ENCODE results near the gene SPNS1.

SPNS1 gene

GRCh38 chr16:29014561-29015069, 40.0 kb downstream of the SPNS1 start:
- Histone ChIP-seq H3K36me3 (ENCODE audit: control insufficient read depth in 1 of 2, insufficient read depth in 2 of 2, low read length in 2 of 2) (no peaks in the 10 kb centered on the region), H3K4me1 (ENCODE audit: control insufficient read depth in 1 of 2, insufficient read depth in 2 of 2, low read length in 2 of 2) (no peaks in the 10 kb centered on the region), H3K4me3 (ENCODE audit: low read depth in 1 of 2, low read length in 2 of 2) (no peak overlapping the region), H3K9me3 (ENCODE audit: control insufficient read depth in 1 of 2, low read length in 2 of 2) (no peaks in the 10 kb centered on the region), H3K27ac (ENCODE audit: low read length) (no peak overlapping the region), H3K27me3 (ENCODE audit: low read depth, low read length) (no peaks in the 10 kb centered on the region)

- Histone ChIP-seq H3K9me3 (ENCODE audit: control insufficient read depth in 1 of 2, low read length in 2 of 2) (no peaks in the 10 kb centered on the region), H3K36me3 (ENCODE audit: control insufficient read depth in 1 of 2, insufficient read depth in 2 of 2, low read length in 2 of 2) (no peaks in the 10 kb centered on the region), H3K27me3 (ENCODE audit: low read depth, low read length) (no peaks in the 10 kb centered on the region), H3K4me3 (ENCODE audit: low read depth in 1 of 2, low read length in 2 of 2) (no peak overlapping the region), H3K27ac (ENCODE audit: low read length) (no peak overlapping the region), H3K4me1 (ENCODE audit: control insufficient read depth in 1 of 2, insufficient read depth in 2 of 2, low read length in 2 of 2) (no peaks in the 10 kb centered on the region)
Observed at GRCh38 chr16:29022196-29022595, 47.6 kb downstream of the SPNS1 start.

- no peak overlapping the region for H3K4me3 ChIP-seq (ENCODE audit: low read depth in 1 of 2, low read length in 2 of 2)
- H3K9me3 ChIP-seq (ENCODE audit: control insufficient read depth in 1 of 2, low read length in 2 of 2), result no peaks in the 10 kb centered on the region
- no peaks in the 10 kb centered on the region for H3K36me3 ChIP-seq (ENCODE audit: control insufficient read depth in 1 of 2, insufficient read depth in 2 of 2, low read length in 2 of 2)
- H3K4me1 ChIP-seq (ENCODE audit: control insufficient read depth in 1 of 2, insufficient read depth in 2 of 2, low read length in 2 of 2), result no peaks in the 10 kb centered on the region
- no peak overlapping the region for H3K27ac ChIP-seq (ENCODE audit: low read length)
- no peaks in the 10 kb centered on the region for H3K27me3 ChIP-seq (ENCODE audit: low read depth, low read length)
Observed at GRCh38 chr16:29023279-29024277, 49.0 kb downstream of the SPNS1 start.

GRCh38 chr16:29024278-29024677, 49.7 kb downstream of the SPNS1 start:
- Histone ChIP-seq H3K27ac (ENCODE audit: low read length) (no peak overlapping the region), H3K4me3 (ENCODE audit: low read depth in 1 of 2, low read length in 2 of 2) (no peak overlapping the region), H3K4me1 (ENCODE audit: control insufficient read depth in 1 of 2, insufficient read depth in 2 of 2, low read length in 2 of 2) (no peaks in the 10 kb centered on the region), H3K27me3 (ENCODE audit: low read depth, low read length) (no peaks in the 10 kb centered on the region), H3K36me3 (ENCODE audit: control insufficient read depth in 1 of 2, insufficient read depth in 2 of 2, low read length in 2 of 2) (no peaks in the 10 kb centered on the region), H3K9me3 (ENCODE audit: control insufficient read depth in 1 of 2, low read length in 2 of 2) (no peaks in the 10 kb centered on the region)

- H3K4me1 ChIP-seq (ENCODE audit: control insufficient read depth in 1 of 2, insufficient read depth in 2 of 2, low read length in 2 of 2), result no peaks in the 10 kb centered on the region
- no peaks in the 10 kb centered on the region for H3K27me3 ChIP-seq (ENCODE audit: low read depth, low read length)
Observed at GRCh38 chr16:29025218-29025617, 50.6 kb downstream of the SPNS1 start.

GRCh38 chr16:29025735-29026134, 51.2 kb downstream of the SPNS1 start:
- no peak overlapping the region for H3K4me3 ChIP-seq (ENCODE audit: low read depth in 1 of 2, low read length in 2 of 2)
- H3K36me3 ChIP-seq (ENCODE audit: control insufficient read depth in 1 of 2, insufficient read depth in 2 of 2, low read length in 2 of 2), result no peaks in the 10 kb centered on the region
- no peaks in the 10 kb centered on the region for H3K4me1 ChIP-seq (ENCODE audit: control insufficient read depth in 1 of 2, insufficient read depth in 2 of 2, low read length in 2 of 2)
- H3K27me3 ChIP-seq (ENCODE audit: low read depth, low read length), result no peaks in the 10 kb centered on the region
- no peaks in the 10 kb centered on the region for H3K9me3 ChIP-seq (ENCODE audit: control insufficient read depth in 1 of 2, low read length in 2 of 2)
- no peak overlapping the region for H3K27ac ChIP-seq (ENCODE audit: low read length)

More at GRCh38 chr16:29025218-29025617, 50.6 kb downstream of the SPNS1 start:
- Histone ChIP-seq H3K27ac (ENCODE audit: low read length) (no peak overlapping the region), H3K4me3 (ENCODE audit: low read depth in 1 of 2, low read length in 2 of 2) (no peak overlapping the region), H3K9me3 (ENCODE audit: control insufficient read depth in 1 of 2, low read length in 2 of 2) (no peaks in the 10 kb centered on the region), H3K36me3 (ENCODE audit: control insufficient read depth in 1 of 2, insufficient read depth in 2 of 2, low read length in 2 of 2) (no peaks in the 10 kb centered on the region)

GRCh38 chr16:29028457-29029167, 54.0 kb downstream of the SPNS1 start:
- H3K4me1 ChIP-seq (ENCODE audit: control insufficient read depth in 1 of 2, insufficient read depth in 2 of 2, low read length in 2 of 2), result no peaks in the 10 kb centered on the region
- no peaks in the 10 kb centered on the region for H3K9me3 ChIP-seq (ENCODE audit: control insufficient read depth in 1 of 2, low read length in 2 of 2)
- no peaks in the 10 kb centered on the region for H3K27me3 ChIP-seq (ENCODE audit: low read depth, low read length)
- no peak overlapping the region for H3K4me3 ChIP-seq (ENCODE audit: low read depth in 1 of 2, low read length in 2 of 2)
- no peak overlapping the region for H3K27ac ChIP-seq (ENCODE audit: low read length)
- H3K36me3 ChIP-seq (ENCODE audit: control insufficient read depth in 1 of 2, insufficient read depth in 2 of 2, low read length in 2 of 2), result no peaks in the 10 kb centered on the region

- Histone ChIP-seq H3K36me3 (ENCODE audit: control insufficient read depth in 1 of 2, insufficient read depth in 2 of 2, low read length in 2 of 2) (no peaks in the 10 kb centered on the region), H3K27ac (ENCODE audit: low read length) (no peak overlapping the region), H3K4me1 (ENCODE audit: control insufficient read depth in 1 of 2, insufficient read depth in 2 of 2, low read length in 2 of 2) (no peaks in the 10 kb centered on the region), H3K27me3 (ENCODE audit: low read depth, low read length) (no peaks in the 10 kb centered on the region), H3K9me3 (ENCODE audit: control insufficient read depth in 1 of 2, low read length in 2 of 2) (no peaks in the 10 kb centered on the region), H3K4me3 (ENCODE audit: low read depth in 1 of 2, low read length in 2 of 2) (no peak overlapping the region)
Observed at GRCh38 chr16:29029168-29029994, 54.8 kb downstream of the SPNS1 start.

GRCh38 chr16:29030086-29030840, 55.7 kb downstream of the SPNS1 start:
- H3K9me3 ChIP-seq (ENCODE audit: control insufficient read depth in 1 of 2, low read length in 2 of 2), result no peaks in the 10 kb centered on the region
- H3K4me3 ChIP-seq (ENCODE audit: low read depth in 1 of 2, low read length in 2 of 2), result no peak overlapping the region
- no peaks in the 10 kb centered on the region for H3K4me1 ChIP-seq (ENCODE audit: control insufficient read depth in 1 of 2, insufficient read depth in 2 of 2, low read length in 2 of 2)
- H3K27me3 ChIP-seq (ENCODE audit: low read depth, low read length), result no peaks in the 10 kb centered on the region
- no peak overlapping the region for H3K27ac ChIP-seq (ENCODE audit: low read length)
- H3K36me3 ChIP-seq (ENCODE audit: control insufficient read depth in 1 of 2, insufficient read depth in 2 of 2, low read length in 2 of 2), result no peaks in the 10 kb centered on the region
